Stimulated activated CD8-positive, alpha-beta memory T cell treated with anti-CD3 and anti-CD28 coated beads, Interleukin-4, amount 100 ng/mL, for 4 hours (primary cell): ENCODE data around the gene RAB3D.
"Not testable (repeated sequence)": the region's sequence is repeated elsewhere in the genome, so short reads cannot be mapped to it uniquely, and the experiment has no call there.

ENCODE experiments used
- DNase-seq, 2 donors: peaks; one replicate each; pipeline ENCODE4 v3.0.0-alpha.2; 2020; ENCODE audit warnings: low read depth in 2 of 2, low spot score in 1 of 2

The RAB3D gene

GRCh38 chr19:11338569-11339253 is 746 bp downstream of the RAB3D start:
- DNase-seq = no peak

DNA sequence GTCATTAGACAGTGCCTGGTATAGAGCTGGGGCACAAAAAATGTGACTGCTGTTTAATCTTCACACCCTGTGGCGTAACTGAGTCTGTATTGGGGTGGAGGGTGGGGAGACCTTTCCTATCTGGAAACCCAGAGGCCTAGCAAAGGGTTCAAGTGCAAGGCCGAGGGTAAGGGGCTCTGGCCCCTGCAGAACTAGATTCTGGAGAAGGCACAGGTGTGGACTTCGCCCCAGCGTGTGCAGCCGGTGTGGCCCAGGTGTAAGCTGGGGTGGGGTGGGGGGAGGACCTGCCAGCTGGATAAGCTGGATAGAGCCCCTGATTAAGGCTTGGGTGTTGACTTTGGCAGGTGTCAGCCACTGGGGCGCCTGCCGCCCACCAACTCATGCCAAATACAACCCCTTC is 1.3 kb downstream of the RAB3D start:
- no peak for DNase-seq

DNA sequence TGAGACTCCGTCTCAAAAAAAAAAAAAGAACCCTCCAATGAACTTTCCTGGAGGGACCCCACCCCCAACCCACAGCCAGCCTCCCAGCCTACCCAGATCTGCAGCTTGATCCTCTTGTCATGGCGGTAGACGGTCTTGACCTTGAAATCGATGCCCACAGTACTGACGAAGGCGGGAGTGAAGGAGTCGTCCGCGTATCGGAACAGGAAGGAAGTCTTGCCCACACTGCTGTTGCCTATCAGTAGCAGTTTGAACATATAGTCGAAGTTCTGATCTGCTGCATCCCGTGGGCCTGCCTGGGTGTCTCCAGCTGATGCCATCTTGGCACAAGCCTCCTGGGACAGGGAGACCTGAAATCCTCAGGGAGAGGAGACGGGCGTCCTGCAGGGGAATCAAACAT is 2.4 kb downstream of the RAB3D start:
- DNase-seq = no peak

GRCh38 chr19:11335449-11336146 is 3.9 kb downstream of the RAB3D start:
- no peak for DNase-seq

DNA sequence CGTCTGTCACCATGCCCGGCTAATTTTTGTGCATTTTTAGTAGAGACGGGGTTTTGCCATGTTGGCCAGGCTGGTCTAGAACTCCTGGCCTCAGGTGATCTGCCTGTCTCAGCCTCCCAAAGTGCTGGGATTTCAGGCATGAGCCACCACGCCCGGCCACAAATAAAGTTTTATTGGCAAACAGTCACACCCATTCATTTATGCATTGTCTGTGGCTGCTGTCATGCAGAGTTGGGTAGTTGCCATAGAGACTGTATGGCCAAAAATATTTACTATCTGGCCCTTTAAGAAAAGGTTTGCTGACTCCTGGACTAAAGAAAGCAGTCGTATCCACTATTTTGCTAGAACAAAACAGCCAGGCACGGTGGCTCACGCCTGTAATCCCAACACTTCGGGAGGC is 5.6 kb downstream of the RAB3D start:
- not testable (repeated sequence) for DNase-seq

DNA sequence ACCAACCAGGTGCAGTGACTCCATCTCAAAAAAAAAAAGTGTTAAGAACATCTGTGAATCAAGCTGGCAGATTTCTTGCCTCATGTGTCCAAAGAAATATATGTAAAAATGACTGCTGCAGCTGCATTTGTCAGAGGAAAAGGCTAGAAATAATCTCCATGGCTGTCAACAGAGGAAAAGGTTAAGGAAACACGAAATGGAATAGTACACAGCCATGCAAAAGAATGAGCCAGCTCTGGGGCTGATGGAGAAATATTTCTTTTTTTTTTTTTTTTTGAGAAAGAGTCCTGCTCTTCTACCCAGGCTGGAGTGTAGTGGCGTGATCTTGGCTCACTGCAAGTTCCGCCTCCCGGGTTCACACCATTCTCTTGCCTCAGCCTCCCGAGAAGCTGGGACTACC is 6.6 kb downstream of the RAB3D start:
- DNase-seq = no peak

DNA sequence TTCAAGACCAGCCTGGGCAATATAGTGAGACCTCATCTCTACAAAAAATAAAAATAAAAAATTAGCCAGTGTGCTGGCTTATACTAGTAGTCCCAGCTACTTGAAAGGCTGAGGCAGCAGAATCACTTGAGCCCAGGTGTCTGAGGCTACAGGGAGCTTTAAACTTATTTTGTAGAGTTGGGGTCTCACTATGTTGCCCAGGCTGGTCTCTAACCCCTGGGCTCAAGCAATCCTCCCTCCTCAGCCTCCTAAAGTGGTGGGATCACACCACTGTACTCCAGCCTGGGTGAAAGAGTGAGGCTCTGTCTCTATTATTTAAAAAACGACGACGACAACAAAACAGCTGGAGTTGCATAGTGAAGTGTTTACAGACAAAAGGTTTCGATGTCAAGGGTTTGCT is 8.0 kb downstream of the RAB3D start:
- no peak for DNase-seq

GRCh38 chr19:11330127-11330526 is 9.3 kb downstream of the RAB3D start:
- DNase-seq = no peak

- DNase-seq = no peak
Observed at GRCh38 chr19:11325544-11325943, 13.9 kb downstream of the RAB3D start.

GRCh38 chr19:11324748-11325389 is 14.6 kb downstream of the RAB3D start:
- no peak for DNase-seq

DNA sequence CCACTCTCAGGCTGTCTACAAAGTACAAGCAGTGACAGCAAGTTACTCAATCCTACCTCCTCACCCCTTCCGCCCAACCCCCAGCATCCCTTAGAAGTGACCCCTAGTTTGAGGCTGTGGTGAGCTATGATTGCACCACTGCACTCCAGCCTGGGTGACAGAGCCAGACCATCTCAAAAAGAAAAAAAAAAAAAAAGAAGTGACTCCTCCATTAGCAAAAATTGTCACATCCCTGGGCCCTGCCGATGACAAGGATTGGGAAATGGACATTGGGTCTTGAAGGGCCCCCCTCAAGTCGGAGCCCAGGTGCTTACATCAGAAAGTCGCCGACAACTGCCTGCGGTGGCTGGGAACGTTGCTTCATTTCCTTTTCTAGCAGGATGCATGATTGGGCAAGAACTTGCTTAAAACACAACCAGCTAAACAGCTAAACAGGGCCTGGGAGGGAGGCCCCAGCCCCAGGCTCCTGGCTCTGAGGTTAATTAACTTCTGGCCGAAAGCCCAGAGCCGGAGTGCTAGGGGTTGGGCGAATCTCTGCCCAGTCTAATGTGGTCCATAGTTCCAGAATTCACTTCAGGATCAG is 15.3 kb downstream of the RAB3D start:
- DNase-seq = no peak

DNA sequence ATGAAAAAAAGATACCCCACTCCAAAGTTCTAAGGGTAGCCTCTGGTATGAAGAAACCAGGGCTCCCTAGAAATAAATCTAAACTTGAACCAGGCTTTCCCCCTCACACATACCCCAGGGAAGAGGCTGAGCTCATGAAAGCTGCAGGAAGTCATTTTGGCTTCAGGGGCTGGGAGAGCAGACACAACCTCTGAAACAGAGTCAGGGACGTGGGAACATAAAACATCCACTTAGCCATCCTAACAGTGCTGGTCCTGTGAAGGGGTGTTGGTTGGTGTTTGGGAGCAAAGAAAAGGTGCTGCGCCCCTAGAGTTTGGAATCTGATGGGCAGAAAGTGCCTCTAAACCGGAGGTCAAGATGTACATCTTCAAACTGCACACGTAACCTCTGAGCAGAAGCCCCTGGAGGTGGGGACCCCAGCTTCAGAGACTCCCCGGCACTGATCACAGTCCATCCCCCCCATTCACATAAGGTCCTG is 15.8 kb downstream of the RAB3D start:
- no peak for DNase-seq

DNA sequence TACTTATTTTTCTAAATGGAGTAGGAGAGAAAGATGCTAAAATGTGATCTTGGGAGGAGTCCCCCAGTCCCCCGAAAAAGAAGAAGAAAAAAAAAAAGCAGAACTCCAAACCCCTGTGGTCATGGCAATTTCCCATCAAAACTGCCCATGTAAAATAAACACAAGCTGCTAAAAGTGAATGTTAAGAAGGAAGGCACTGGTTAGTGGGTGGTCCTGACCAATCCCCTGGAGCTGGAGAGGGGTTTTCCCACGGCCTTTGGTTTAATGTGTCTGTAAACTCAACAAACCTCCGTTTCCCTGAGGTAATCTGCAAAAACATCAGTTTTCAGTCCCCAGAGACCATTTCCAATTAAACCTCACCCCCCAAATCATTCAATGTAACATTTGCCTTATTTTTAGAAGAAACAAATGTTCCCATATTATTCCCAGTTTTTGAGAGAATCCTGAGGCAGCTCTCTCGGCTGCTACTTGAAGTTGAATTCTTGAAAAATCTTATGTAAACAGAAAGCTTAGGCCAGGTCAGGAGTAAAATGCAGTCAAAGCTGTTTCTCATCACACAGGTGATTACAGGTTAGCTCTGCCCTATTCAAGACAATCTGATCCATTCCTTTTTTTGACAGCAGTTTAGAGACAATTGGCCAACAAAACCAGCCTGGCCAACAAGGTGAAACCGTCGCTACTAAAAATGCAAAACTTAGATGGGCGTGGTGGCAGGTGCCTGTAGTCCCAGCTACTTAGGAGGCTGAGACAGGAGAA is 17.0 kb downstream of the RAB3D start:
- no peak for DNase-seq

DNA sequence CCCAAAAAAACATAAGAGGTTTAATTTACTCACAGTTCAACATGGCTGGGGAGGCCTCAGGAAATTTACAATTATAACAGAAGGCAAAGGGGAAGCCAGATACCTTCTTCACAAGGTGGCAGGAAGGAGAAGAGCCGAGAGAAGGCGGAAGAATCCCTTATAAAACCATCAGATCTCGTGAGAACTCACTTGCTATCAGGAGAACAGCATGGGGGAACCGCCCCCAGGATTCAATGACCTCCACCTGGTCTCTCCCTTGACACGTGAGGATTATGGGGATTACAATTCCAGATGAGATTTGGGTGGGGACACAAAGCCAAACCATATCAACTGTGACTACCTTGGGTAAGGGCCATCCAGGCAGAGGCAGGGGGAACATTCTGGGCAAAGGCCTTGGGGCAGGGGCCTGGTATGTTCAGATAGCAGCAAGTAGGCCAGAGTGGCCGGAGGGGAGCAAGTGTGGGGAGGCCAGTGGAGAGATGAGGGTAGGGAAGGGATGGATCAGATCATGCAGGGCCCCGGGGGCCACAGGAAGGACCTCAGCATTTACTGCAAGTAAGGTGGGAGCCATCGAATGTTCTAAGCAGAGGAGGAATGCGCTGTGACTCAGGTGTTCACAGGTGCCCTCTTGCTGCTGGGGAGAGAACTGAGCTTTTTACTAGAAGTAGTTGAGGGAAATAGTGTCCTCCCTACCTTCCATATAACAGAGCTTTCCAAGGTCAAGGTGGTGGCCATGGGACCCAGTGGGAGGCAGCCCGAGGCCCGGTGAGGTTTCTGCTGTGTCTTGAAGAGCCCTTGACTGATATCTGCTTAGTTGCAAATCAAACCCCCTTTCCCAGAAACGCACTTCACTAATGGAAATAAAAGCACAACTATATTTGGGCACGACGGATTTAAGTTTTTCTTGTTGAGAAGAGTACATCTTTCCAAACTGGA is 18.0 kb downstream of the RAB3D start:
- no peak for DNase-seq

GRCh38 chr19:11320278-11320995 is 19.0 kb downstream of the RAB3D start:
- not testable (repeated sequence) for DNase-seq

DNA sequence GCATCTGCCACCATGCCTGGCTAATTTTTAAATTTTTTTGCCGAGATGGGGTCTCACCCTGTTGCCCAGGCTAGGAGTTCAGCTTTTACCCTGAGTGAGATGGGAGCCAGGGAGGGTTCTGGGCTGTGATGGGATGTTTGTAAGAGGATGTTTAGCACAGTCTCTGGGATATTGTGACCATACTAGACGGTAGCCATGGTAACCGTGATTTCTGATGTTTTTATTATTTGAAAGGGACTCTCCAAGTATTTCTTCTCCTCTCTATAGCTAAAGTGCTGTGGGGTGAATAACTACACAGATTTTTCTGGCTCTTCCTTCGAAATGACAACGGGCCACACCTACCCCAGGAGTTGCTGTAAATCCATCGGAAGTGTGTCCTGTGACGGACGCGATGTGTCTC is 33.1 kb downstream of the RAB3D start:
- no peak for DNase-seq

DNA sequence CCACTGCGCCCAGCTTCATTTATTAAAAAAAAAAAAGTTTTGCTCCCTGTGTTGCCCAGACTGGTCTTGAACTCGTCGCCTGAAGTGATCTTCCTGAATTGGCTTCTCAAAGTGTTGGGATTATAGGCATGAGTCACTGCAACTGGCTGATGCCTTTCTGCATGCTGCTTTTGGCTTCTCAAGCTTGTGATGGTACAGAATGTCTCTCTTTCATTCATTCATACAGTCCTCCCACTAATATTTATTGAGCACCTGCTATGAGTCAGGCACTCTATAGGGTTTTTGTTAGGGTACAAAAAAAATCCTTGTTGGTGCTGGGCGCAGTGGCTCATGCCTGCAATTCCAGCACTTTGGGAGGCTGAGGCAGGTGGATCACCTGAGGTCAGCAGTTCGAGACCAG is 34.5 kb downstream of the RAB3D start:
- DNase-seq = no peak

- DNase-seq = no peak
Observed at GRCh38 chr19:11300811-11301120, 38.7 kb downstream of the RAB3D start.

- DNase-seq = no peak
Observed at GRCh38 chr19:11299946-11300810, 39.3 kb downstream of the RAB3D start.
